GM23338 (cell line): ENCODE results near the gene ZNF532. TPM values are rescaled to one million over a fixed set of nuclear protein-coding genes. Genes with fewer than 3 reads are reported as not detected.

Experiments
- ATAC-seq: fragments of 200-7000 bp; cut with Tn5 transposase; 3 replicates; pipeline ENCODE4 v1.9.1; 2020
- DNase-seq: peaks from one replicate; pipeline ENCODE4 v3.0.0-alpha.2; 2015; ENCODE audit warnings: low spot score
- H2AFZ ChIP-seq: fragments of 200-600 bp; sonication (generic); 2 replicates; pipeline ENCODE4 v1.8.0; 2016; ENCODE audit warnings: antibody characterized with exemption, mild to moderate bottlenecking, moderate library complexity
- H3F3A ChIP-seq: fragments of 200-600 bp; sonication (generic); replicated peaks from 2 replicates; pipeline ENCODE4 v1.8.0; 2017; ENCODE audit warnings: antibody characterized with exemption, mixed run types, low read depth
- H3K27ac ChIP-seq: fragments of 200-600 bp; sonication (generic); 2 replicates; pipeline ENCODE4 v1.6.1; 2016; ENCODE audit warnings: low read depth
- H3K27me3 ChIP-seq: fragments of 200-600 bp; sonication (generic); 2 replicates; pipeline ENCODE4 v1.8.0; 2016; ENCODE audit warnings: mild to moderate bottlenecking, mixed run types, moderate library complexity; ENCODE audit not compliant: insufficient read depth
- H3K36me3 ChIP-seq: fragments of 200-600 bp; sonication (generic); 2 replicates; pipeline ENCODE4 v1.8.0; 2016; ENCODE audit warnings: mild to moderate bottlenecking; ENCODE audit not compliant: insufficient read depth
- H3K4me1 ChIP-seq: fragments of 200-600 bp; sonication (generic); 2 replicates; pipeline ENCODE4 v1.8.0; 2016; ENCODE audit warnings: mild to moderate bottlenecking, moderate library complexity; ENCODE audit not compliant: insufficient read depth
- H3K4me2 ChIP-seq: fragments of 200-600 bp; sonication (generic); 2 replicates; pipeline ENCODE4 v1.7.1; 2017; ENCODE audit warnings: mixed run types
- H3K4me3 ChIP-seq: fragments of 200-600 bp; sonication (generic); 2 replicates; pipeline ENCODE4 v1.6.1; 2016; ENCODE audit warnings: mixed run types
- H3K79me2 ChIP-seq: fragments of 200-600 bp; sonication (generic); replicated peaks from 2 replicates; pipeline ENCODE4 v1.8.0; 2017; ENCODE audit warnings: mild to moderate bottlenecking; ENCODE audit not compliant: insufficient read depth
- H3K9me2 ChIP-seq: fragments of 200-600 bp; sonication (generic); 2 replicates; pipeline ENCODE4 v1.8.0; 2017; ENCODE audit not compliant: insufficient read depth
- H4K20me1 ChIP-seq: fragments of 200-600 bp; sonication (generic); replicated peaks from 2 replicates; pipeline ENCODE4 v1.8.0; 2017; ENCODE audit warnings: mild to moderate bottlenecking; ENCODE audit not compliant: insufficient read depth
- H3K27ac Mint-ChIP-seq: 2 replicates; pipeline ENCODE4 v1.8.0; 2020; ENCODE audit warnings: inconsistent platforms, mild to moderate bottlenecking, moderate library complexity, mixed read lengths
- H3K27me3 Mint-ChIP-seq: 3 replicates; pipeline ENCODE4 v1.8.0; 2022; ENCODE audit warnings: low read depth, mild to moderate bottlenecking, moderate library complexity, mixed read lengths, inconsistent platforms; ENCODE audit not compliant: insufficient read depth, poor library complexity
- H3K36me3 Mint-ChIP-seq: 3 replicates; pipeline ENCODE4 v1.8.0; 2021; ENCODE audit warnings: low read depth, mild to moderate bottlenecking, inconsistent platforms, moderate library complexity, mixed read lengths
- H3K4me1 Mint-ChIP-seq: 3 replicates; pipeline ENCODE4 v1.8.0; 2020; ENCODE audit warnings: mild to moderate bottlenecking, inconsistent platforms, mixed read lengths
- H3K4me3 Mint-ChIP-seq: 3 replicates; pipeline ENCODE4 v1.8.0; 2021; ENCODE audit warnings: moderate library complexity, mild to moderate bottlenecking, inconsistent platforms, mixed read lengths
- H3K9me3 Mint-ChIP-seq: 3 replicates; pipeline ENCODE4 v1.8.0; 2020; ENCODE audit warnings: moderate library complexity, mild to moderate bottlenecking, inconsistent platforms, mixed read lengths
- CREB1 ChIP-seq: fragments of 250-450 bp; sonication (Bioruptor Pico); IDR thresholded peaks from 2 replicates; pipeline ENCODE4 v1.5.0; 2020; ENCODE audit warnings: low read depth, mild to moderate bottlenecking, moderate library complexity
- EZH2phosphoT487 ChIP-seq: fragments of 200-600 bp; sonication (generic); IDR thresholded peaks from one replicate; pipeline ENCODE4 v1.8.1; 2018; ENCODE audit warnings: antibody characterized with exemption; ENCODE audit not compliant: unreplicated experiment
- JUNB ChIP-seq: IDR thresholded peaks from one replicate; pipeline ENCODE4 v1.6.1; 2016; ENCODE audit warnings: antibody characterized with exemption; ENCODE audit not compliant: unreplicated experiment
- NANOG ChIP-seq: IDR thresholded peaks from 2 replicates; pipeline ENCODE4 v1.6.1; 2016; ENCODE audit warnings: antibody characterized with exemption, borderline replicate concordance
- STAT1 ChIP-seq: IDR thresholded peaks from one replicate; pipeline ENCODE4 v1.6.1; 2016; ENCODE audit warnings: antibody characterized with exemption; ENCODE audit not compliant: unreplicated experiment
- ZNF331 ChIP-seq: fragments of 250-450 bp; sonication (Bioruptor Pico); IDR thresholded peaks from 2 replicates; pipeline ENCODE4 v1.5.0; 2020; ENCODE audit warnings: low read depth, mild to moderate bottlenecking, moderate library complexity
- polyA plus RNA-seq: library from polyadenylated mRNA; unstranded; fragments of >200 nt; fragmentation: Nextera tagmentation; extraction: Ambion mirVana; gene quantifications from 2 replicates; pipeline ENCODE4 v1.2.1, GENCODE V29; 2016
- total RNA-seq: library from RNA; depleted of rRNA; stranded (reverse); fragments of >200 nt; shearing (Covaris generic); gene quantifications from 2 replicates; pipeline ENCODE4 v1.2.3, GENCODE V29; 2014
- TF ChIP-seq, protein P1 (sequence below), 2 experiments: fragments of 200-600 bp in 1 of 2; sonication (generic) in 1 of 2; conservative IDR thresholded peaks; 2 replicates each; pipeline versions ENCODE4 v1.5.1 to v1.6.1; 2016 to 2017; ENCODE audit warnings: antibody characterized with exemption in 2 of 2, low read depth in 2 of 2, mild to moderate bottlenecking in 2 of 2, moderate library complexity in 1 of 2
- TF ChIP-seq, protein P2 (sequence below): fragments of 250-450 bp; sonication (Bioruptor Pico); IDR thresholded peaks from 2 replicates; pipeline ENCODE4 v1.5.0; 2020; ENCODE audit warnings: mild to moderate bottlenecking, moderate library complexity
- TF ChIP-seq, protein P3 (sequence below): IDR thresholded peaks from one replicate; pipeline ENCODE4 v1.6.1; 2018; ENCODE audit warnings: antibody characterized with exemption; ENCODE audit not compliant: unreplicated experiment

The ZNF532 gene
- total and polyA plus RNA-seq, 2 experiments from 2014 or later: 51.5 to 225 TPM

DNA sequence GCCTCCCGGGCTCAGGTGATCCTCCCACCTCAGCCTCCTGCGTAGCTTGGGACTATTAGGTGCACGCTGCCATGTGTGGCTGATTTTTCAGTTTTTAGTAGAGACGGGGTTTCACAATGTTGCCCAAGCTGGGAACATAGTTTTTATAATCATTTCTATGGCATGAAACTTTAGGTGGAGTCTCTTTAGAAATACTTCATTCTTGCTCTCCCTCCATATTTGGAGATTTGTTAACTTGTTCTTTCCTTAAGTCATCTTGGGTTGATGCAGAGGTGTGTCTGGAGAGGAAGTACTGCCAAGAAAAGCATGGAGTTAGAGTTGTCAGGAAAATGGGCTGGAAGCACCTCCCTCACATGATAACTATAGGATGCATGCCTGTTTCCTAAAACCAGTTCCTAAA lies 17.4 kb downstream of the ZNF532 start (continued):
- TF ChIP-seq, protein P1, sequence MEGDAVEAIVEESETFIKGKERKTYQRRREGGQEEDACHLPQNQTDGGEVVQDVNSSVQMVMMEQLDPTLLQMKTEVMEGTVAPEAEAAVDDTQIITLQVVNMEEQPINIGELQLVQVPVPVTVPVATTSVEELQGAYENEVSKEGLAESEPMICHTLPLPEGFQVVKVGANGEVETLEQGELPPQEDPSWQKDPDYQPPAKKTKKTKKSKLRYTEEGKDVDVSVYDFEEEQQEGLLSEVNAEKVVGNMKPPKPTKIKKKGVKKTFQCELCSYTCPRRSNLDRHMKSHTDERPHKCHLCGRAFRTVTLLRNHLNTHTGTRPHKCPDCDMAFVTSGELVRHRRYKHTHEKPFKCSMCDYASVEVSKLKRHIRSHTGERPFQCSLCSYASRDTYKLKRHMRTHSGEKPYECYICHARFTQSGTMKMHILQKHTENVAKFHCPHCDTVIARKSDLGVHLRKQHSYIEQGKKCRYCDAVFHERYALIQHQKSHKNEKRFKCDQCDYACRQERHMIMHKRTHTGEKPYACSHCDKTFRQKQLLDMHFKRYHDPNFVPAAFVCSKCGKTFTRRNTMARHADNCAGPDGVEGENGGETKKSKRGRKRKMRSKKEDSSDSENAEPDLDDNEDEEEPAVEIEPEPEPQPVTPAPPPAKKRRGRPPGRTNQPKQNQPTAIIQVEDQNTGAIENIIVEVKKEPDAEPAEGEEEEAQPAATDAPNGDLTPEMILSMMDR (conservative IDR thresholded peaks at IDR 0.05; ENCODE audit: low read depth in 2 of 2): no peak
- TF ChIP-seq CREB1 (CRISPR knock-in tag) (no peak), NANOG (no peak)

DNA sequence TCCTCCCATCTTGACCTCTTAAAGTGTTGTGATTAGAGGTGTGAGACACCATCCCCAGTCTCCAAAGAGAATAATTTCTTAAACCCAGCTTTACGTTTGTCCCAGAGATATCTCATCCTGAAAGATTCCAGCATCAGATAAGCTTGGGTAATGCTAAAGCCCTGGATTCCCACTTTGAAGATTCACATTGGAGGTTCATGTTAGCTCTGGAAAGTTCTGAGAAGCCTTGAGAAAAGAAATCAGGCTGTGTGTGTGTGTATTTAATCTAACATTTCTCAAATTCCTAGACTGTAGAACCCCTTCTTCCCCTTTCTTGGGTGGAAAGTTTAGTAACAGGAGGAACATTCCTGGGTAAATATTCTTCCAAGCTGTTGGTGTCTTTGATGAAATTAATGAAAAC lies 18.0 kb downstream of the ZNF532 start:
- ATAC-seq (no peak), DNase-seq (no peak)
- H3K4me3 ChIP-seq: no peak overlapping the region
- peak overlapping the region; percentile 66 for H3K27ac Mint-ChIP-seq
- no peak overlapping the region for H2AFZ ChIP-seq
- peaks cover 45% of the 10 kb centered on the region for H3K4me1 Mint-ChIP-seq
- H3K27me3 ChIP-seq: no peaks in the 10 kb centered on the region
- peaks cover 37% of the 10 kb centered on the region for H3F3A ChIP-seq
- peaks cover 97% of the 10 kb centered on the region for H3K36me3 Mint-ChIP-seq
- peaks cover 8% of the 10 kb centered on the region for H3K27me3 Mint-ChIP-seq
- TF ChIP-seq, protein P2, sequence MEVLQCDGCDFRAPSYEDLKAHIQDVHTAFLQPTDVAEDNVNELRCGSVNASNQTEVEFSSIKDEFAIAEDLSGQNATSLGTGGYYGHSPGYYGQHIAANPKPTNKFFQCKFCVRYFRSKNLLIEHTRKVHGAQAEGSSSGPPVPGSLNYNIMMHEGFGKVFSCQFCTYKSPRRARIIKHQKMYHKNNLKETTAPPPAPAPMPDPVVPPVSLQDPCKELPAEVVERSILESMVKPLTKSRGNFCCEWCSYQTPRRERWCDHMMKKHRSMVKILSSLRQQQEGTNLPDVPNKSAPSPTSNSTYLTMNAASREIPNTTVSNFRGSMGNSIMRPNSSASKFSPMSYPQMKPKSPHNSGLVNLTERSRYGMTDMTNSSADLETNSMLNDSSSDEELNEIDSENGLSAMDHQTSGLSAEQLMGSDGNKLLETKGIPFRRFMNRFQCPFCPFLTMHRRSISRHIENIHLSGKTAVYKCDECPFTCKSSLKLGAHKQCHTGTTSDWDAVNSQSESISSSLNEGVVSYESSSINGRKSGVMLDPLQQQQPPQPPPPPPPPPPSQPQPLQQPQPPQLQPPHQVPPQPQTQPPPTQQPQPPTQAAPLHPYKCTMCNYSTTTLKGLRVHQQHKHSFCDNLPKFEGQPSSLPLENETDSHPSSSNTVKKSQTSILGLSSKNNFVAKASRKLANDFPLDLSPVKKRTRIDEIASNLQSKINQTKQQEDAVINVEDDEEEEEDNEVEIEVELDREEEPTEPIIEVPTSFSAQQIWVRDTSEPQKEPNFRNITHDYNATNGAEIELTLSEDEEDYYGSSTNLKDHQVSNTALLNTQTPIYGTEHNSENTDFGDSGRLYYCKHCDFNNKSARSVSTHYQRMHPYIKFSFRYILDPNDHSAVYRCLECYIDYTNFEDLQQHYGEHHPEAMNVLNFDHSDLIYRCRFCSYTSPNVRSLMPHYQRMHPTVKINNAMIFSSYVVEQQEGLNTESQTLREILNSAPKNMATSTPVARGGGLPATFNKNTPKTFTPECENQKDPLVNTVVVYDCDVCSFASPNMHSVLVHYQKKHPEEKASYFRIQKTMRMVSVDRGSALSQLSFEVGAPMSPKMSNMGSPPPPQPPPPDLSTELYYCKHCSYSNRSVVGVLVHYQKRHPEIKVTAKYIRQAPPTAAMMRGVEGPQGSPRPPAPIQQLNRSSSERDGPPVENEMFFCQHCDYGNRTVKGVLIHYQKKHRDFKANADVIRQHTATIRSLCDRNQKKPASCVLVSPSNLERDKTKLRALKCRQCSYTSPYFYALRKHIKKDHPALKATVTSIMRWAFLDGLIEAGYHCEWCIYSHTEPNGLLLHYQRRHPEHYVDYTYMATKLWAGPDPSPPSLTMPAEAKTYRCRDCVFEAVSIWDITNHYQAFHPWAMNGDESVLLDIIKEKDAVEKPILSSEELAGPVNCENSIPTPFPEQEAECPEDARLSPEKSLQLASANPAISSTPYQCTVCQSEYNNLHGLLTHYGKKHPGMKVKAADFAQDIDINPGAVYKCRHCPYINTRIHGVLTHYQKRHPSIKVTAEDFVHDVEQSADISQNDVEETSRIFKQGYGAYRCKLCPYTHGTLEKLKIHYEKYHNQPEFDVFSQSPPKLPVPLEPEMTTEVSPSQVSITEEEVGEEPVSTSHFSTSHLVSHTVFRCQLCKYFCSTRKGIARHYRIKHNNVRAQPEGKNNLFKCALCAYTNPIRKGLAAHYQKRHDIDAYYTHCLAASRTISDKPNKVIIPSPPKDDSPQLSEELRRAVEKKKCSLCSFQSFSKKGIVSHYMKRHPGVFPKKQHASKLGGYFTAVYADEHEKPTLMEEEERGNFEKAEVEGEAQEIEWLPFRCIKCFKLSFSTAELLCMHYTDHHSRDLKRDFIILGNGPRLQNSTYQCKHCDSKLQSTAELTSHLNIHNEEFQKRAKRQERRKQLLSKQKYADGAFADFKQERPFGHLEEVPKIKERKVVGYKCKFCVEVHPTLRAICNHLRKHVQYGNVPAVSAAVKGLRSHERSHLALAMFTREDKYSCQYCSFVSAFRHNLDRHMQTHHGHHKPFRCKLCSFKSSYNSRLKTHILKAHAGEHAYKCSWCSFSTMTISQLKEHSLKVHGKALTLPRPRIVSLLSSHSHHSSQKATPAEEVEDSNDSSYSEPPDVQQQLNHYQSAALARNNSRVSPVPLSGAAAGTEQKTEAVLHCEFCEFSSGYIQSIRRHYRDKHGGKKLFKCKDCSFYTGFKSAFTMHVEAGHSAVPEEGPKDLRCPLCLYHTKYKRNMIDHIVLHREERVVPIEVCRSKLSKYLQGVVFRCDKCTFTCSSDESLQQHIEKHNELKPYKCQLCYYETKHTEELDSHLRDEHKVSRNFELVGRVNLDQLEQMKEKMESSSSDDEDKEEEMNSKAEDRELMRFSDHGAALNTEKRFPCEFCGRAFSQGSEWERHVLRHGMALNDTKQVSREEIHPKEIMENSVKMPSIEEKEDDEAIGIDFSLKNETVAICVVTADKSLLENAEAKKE (CRISPR knock-in tag): no peak
- TF ChIP-seq STAT1 (no peak), JUNB (no peak), NANOG (no peak), EZH2phosphoT487 (no peak), ZNF331 (no peak)
- TF ChIP-seq, protein P1 (conservative IDR thresholded peaks at IDR 0.05; ENCODE audit: low read depth in 2 of 2): no peak
- TF ChIP-seq, protein P3, sequence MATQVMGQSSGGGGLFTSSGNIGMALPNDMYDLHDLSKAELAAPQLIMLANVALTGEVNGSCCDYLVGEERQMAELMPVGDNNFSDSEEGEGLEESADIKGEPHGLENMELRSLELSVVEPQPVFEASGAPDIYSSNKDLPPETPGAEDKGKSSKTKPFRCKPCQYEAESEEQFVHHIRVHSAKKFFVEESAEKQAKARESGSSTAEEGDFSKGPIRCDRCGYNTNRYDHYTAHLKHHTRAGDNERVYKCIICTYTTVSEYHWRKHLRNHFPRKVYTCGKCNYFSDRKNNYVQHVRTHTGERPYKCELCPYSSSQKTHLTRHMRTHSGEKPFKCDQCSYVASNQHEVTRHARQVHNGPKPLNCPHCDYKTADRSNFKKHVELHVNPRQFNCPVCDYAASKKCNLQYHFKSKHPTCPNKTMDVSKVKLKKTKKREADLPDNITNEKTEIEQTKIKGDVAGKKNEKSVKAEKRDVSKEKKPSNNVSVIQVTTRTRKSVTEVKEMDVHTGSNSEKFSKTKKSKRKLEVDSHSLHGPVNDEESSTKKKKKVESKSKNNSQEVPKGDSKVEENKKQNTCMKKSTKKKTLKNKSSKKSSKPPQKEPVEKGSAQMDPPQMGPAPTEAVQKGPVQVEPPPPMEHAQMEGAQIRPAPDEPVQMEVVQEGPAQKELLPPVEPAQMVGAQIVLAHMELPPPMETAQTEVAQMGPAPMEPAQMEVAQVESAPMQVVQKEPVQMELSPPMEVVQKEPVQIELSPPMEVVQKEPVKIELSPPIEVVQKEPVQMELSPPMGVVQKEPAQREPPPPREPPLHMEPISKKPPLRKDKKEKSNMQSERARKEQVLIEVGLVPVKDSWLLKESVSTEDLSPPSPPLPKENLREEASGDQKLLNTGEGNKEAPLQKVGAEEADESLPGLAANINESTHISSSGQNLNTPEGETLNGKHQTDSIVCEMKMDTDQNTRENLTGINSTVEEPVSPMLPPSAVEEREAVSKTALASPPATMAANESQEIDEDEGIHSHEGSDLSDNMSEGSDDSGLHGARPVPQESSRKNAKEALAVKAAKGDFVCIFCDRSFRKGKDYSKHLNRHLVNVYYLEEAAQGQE: no peak
- no peaks in the 10 kb centered on the region for H3K9me2 ChIP-seq
- no peak overlapping the region for H3K4me3 Mint-ChIP-seq
- peaks cover 20% of the 10 kb centered on the region for H3K4me1 ChIP-seq
- peaks cover 57% of the 10 kb centered on the region for H4K20me1 ChIP-seq
- no peak overlapping the region for H3K27ac ChIP-seq
- peaks cover 33% of the 10 kb centered on the region for H3K36me3 ChIP-seq
- H3K4me2 ChIP-seq: no peak overlapping the region
- peaks cover 100% of the 10 kb centered on the region for H3K79me2 ChIP-seq
- H3K9me3 Mint-ChIP-seq: no peaks in the 10 kb centered on the region; the same call in 2 of the 3 replicates
